Fibroblast of skin of right biceps (primary cell): ENCODE data around the gene LRMDA.

Source experiments
- DNase-seq: peaks from one replicate; pipeline ENCODE4 v3.0.0-alpha.2; 2013

Gene LRMDA

GRCh38 chr10:76436401-76436811 is 1005.0 kb downstream of the LRMDA start:
- no peak for DNase-seq

- no peak for DNase-seq
Measured at GRCh38 chr10:76436981-76437380, 1005.6 kb downstream of the LRMDA start.

GRCh38 chr10:76440426-76440825 is 1009.0 kb downstream of the LRMDA start:
- DNase-seq: no peak

- no peak for DNase-seq
Measured at GRCh38 chr10:76442113-76442512, 1010.7 kb downstream of the LRMDA start.

- DNase-seq: no peak
Measured at GRCh38 chr10:76444034-76444800, 1012.8 kb downstream of the LRMDA start.

- DNase-seq: no peak
Measured at GRCh38 chr10:76447578-76447977, 1016.2 kb downstream of the LRMDA start.

GRCh38 chr10:76451911-76452310 is 1020.5 kb downstream of the LRMDA start:
- DNase-seq: no peak

- peak; percentile 68 for DNase-seq
Measured at GRCh38 chr10:76453332-76453731, 1021.9 kb downstream of the LRMDA start.

- peak; percentile 77 for DNase-seq
Measured at GRCh38 chr10:76453997-76454396, 1022.6 kb downstream of the LRMDA start.

- no peak for DNase-seq
Measured at GRCh38 chr10:76454506-76455140, 1023.2 kb downstream of the LRMDA start.

GRCh38 chr10:76456197-76456596 is 1024.8 kb downstream of the LRMDA start:
- peak; percentile 20 for DNase-seq

- no peak for DNase-seq
Measured at GRCh38 chr10:76459016-76459730, 1027.7 kb downstream of the LRMDA start.

GRCh38 chr10:76461024-76461423 is 1029.6 kb downstream of the LRMDA start:
- no peak for DNase-seq

GRCh38 chr10:76463111-76463510 is 1031.7 kb downstream of the LRMDA start:
- DNase-seq: no peak

GRCh38 chr10:76466836-76467503 is 1035.5 kb downstream of the LRMDA start:
- peak; percentile 7 for DNase-seq

GRCh38 chr10:76469675-76470074 is 1038.3 kb downstream of the LRMDA start:
- DNase-seq: peak; percentile 15

- DNase-seq: no peak
Measured at GRCh38 chr10:76479103-76479790, 1047.8 kb downstream of the LRMDA start.

- no peak for DNase-seq
Measured at GRCh38 chr10:76481178-76481577, 1049.8 kb downstream of the LRMDA start.

GRCh38 chr10:76487582-76487981 is 1056.2 kb downstream of the LRMDA start:
- no peak for DNase-seq

GRCh38 chr10:76488602-76489001 is 1057.2 kb downstream of the LRMDA start:
- DNase-seq: no peak

- peak; percentile 14 for DNase-seq
Measured at GRCh38 chr10:76491216-76491615, 1059.8 kb downstream of the LRMDA start.

- peak; percentile 96 for DNase-seq
Measured at GRCh38 chr10:76492026-76492425, 1060.6 kb downstream of the LRMDA start.
